Stomach (tissue), 4 donors: ENCODE results near the gene ESD.

ENCODE experiments used
- CTCF ChIP-seq, 7 experiments: fragments of 450-650 bp in 4 of 7; fragments of 200-600 bp in 3 of 7; sonication (generic) in 3 of 7; IDR thresholded peaks; one replicate each; pipeline ENCODE4 v1.5.1; 2016 to 2019; ENCODE audit warnings: antibody characterized with exemption in 7 of 7, control low read depth in 2 of 7, mild to moderate bottlenecking in 1 of 7
- EP300 ChIP-seq: sonication (generic); formaldehyde crosslinking; IDR thresholded peaks from one replicate; pipeline ENCODE4 v1.6.1; 2017; ENCODE audit warnings: antibody characterized with exemption
- POLR2A ChIP-seq, 4 donors: fragments of 450-650 bp; IDR thresholded peaks; one replicate each; pipeline ENCODE4 v1.6.1; 2016; ENCODE audit warnings: antibody characterized with exemption in 4 of 4, control low read depth in 2 of 4, mild to moderate bottlenecking in 1 of 4, moderate library complexity in 1 of 4
- POLR2AphosphoS5 ChIP-seq, 3 donors: sonication (generic); formaldehyde crosslinking; IDR thresholded peaks; one replicate each; pipeline ENCODE4 v1.6.1; 2016; ENCODE audit warnings: antibody characterized with exemption in 3 of 3

GRCh38 chr13:46839399-46839798 is 42.4 kb upstream of the ESD start:
- TF ChIP-seq CTCF (IDR thresholded peaks at IDR 0.05) (no peak), POLR2A (IDR thresholded peaks at IDR 0.05) (no peak), POLR2AphosphoS5 (IDR thresholded peaks at IDR 0.05) (no peak), EP300 (no peak)
